Measurements from ENCODE around the gene SOWAHC. TPM values are rescaled to one million over a fixed set of nuclear protein-coding genes. Genes with fewer than 3 reads are reported as not detected.
A peak's percentile ranks its signal among the peaks of the same experiment; 100 is the strongest.

Gene SOWAHC
- total RNA-seq, 1 donor from 2014 or later, result 20.8 TPM

- no peak for DNase-seq
- TF ChIP-seq, protein P1, sequence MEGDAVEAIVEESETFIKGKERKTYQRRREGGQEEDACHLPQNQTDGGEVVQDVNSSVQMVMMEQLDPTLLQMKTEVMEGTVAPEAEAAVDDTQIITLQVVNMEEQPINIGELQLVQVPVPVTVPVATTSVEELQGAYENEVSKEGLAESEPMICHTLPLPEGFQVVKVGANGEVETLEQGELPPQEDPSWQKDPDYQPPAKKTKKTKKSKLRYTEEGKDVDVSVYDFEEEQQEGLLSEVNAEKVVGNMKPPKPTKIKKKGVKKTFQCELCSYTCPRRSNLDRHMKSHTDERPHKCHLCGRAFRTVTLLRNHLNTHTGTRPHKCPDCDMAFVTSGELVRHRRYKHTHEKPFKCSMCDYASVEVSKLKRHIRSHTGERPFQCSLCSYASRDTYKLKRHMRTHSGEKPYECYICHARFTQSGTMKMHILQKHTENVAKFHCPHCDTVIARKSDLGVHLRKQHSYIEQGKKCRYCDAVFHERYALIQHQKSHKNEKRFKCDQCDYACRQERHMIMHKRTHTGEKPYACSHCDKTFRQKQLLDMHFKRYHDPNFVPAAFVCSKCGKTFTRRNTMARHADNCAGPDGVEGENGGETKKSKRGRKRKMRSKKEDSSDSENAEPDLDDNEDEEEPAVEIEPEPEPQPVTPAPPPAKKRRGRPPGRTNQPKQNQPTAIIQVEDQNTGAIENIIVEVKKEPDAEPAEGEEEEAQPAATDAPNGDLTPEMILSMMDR (IDR thresholded peaks at IDR 0.05), result no peak
- Histone ChIP-seq H3K27me3 (ENCODE audit: low read depth) (no peaks in the 10 kb centered on the region), H3K4me3 (no peak overlapping the region), H3K27ac (no peak overlapping the region), H3K4me1 (peaks cover 7% of the 10 kb centered on the region), H3K36me3 (no peaks in the 10 kb centered on the region), H3K9me3 (no peaks in the 10 kb centered on the region)
- no peak for ATAC-seq
- intact Hi-C loops (cut with DNase I), result no loop called here
These were observed 12.4 kb upstream of the SOWAHC start for GRCh38 chr2:109601783-109602182.

GRCh38 chr2:109602617-109603188, 11.5 kb upstream of the SOWAHC start:
- DNase-seq (no peak), ATAC-seq (no peak)
- TF ChIP-seq, protein P1 (IDR thresholded peaks at IDR 0.05), result no peak
- Histone ChIP-seq H3K36me3 (no peaks in the 10 kb centered on the region), H3K4me3 (no peak overlapping the region), H3K27ac (no peak overlapping the region), H3K9me3 (no peaks in the 10 kb centered on the region), H3K27me3 (ENCODE audit: low read depth) (no peaks in the 10 kb centered on the region), H3K4me1 (peaks cover 8% of the 10 kb centered on the region)
- intact Hi-C loops (cut with DNase I), result no loop called here

GRCh38 chr2:109604597-109604996, 9.6 kb upstream of the SOWAHC start:
- H3K4me1 ChIP-seq, result peaks cover 17% of the 10 kb centered on the region
- H3K36me3 ChIP-seq, result no peaks in the 10 kb centered on the region
- TF ChIP-seq, protein P1 (IDR thresholded peaks at IDR 0.05), result no peak
- no peaks in the 10 kb centered on the region for H3K9me3 ChIP-seq
- no peaks in the 10 kb centered on the region for H3K27me3 ChIP-seq (ENCODE audit: low read depth)
- intact Hi-C loops (cut with DNase I), result no loop called here
- H3K4me3 ChIP-seq, result no peak overlapping the region
- ATAC-seq (peak; percentile 94 to 95), DNase-seq (peak; percentile 78)
- no peak overlapping the region for H3K27ac ChIP-seq

GRCh38 chr2:109607766-109608165, 6.4 kb upstream of the SOWAHC start:
- H3K36me3 ChIP-seq, result no peaks in the 10 kb centered on the region
- DNase-seq, result no peak
- TF ChIP-seq, protein P1 (IDR thresholded peaks at IDR 0.05), result no peak
- no peaks in the 10 kb centered on the region for H3K9me3 ChIP-seq
- H3K27me3 ChIP-seq (ENCODE audit: low read depth), result no peaks in the 10 kb centered on the region
- intact Hi-C loops (cut with DNase I), result no loop called here
- H3K4me3 ChIP-seq, result no peak overlapping the region
- H3K27ac ChIP-seq, result no peak overlapping the region
- no peak for ATAC-seq
- peaks cover 35% of the 10 kb centered on the region for H3K4me1 ChIP-seq

DNA sequence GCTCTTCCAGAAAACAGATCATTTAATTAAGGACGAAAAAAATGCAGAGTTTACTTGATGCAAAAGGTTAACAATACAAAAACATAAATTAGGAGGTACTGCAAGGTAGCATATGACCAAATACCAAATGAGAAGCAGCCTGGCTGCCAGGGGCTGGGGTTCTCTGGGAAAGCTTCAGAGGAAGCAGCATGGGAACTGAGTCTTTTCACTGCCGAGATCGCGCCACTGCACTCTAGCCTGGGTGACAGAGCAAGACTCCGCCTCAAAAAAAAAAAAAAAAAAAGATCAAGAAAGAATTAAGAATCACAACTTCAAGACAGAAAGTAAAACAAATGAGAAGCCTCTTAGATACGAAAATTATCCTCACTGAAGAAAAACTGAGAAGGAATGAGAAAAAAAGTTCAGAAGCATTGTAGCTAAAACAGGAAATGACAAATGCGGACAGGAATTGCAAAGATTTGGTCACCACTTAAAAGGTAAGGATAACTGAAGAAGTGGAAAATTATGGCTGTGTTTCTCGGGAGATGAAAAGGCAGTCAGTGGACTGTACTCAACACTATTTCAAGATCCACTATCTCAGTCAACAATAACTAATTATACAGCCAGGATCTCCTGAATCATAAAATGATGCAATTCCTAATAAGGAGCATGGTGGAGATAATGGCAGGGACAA, 4.7 kb upstream of the SOWAHC start:
- Histone ChIP-seq H3K4me1 (peaks cover 35% of the 10 kb centered on the region), H3K27me3 (ENCODE audit: low read depth) (no peaks in the 10 kb centered on the region), H3K4me3 (no peak overlapping the region), H3K36me3 (no peaks in the 10 kb centered on the region), H3K27ac (peak overlapping the region; percentile 9), H3K9me3 (no peaks in the 10 kb centered on the region)
- intact Hi-C loops (cut with DNase I), result no loop called here
- no peak for DNase-seq
- ATAC-seq, result no peak
- TF ChIP-seq, protein P1 (IDR thresholded peaks at IDR 0.05), result no peak

Data from lower lobe of right lung (tissue), 2 donors.